MCF 10A (cell line): ENCODE measurements around the gene ENTR1. TPM values are rescaled to one million over a fixed set of nuclear protein-coding genes. Genes with fewer than 3 reads are reported as not detected.

Experiments
- BruUV-seq: library from RNA; stranded (reverse); fragments of 400-500 nt; replicated peaks from 2 replicates; lab custom pipeline; 2021; lab: Mats Ljungman, UMichigan
- CTCF ChIA-PET: fragments of 300-600 bp; sonication (Branson Sonifier 250); formaldehyde crosslinking; extraction: SDS; loops from one replicate; lab custom pipeline; 2021; ENCODE audit warnings: antibody characterized with exemption, inconsistent platforms; lab: Yijun Ruan, JAX
- POLR2A ChIA-PET: fragments of 300-600, 350-650 bp; sonication (Branson Sonifier 250); formaldehyde crosslinking; extraction: SDS; loops from one replicate; lab custom pipeline; 2020; ENCODE audit warnings: antibody characterized with exemption, inconsistent platforms; lab: Yijun Ruan, JAX
- DNase-seq: peaks from one replicate; pipeline ENCODE4 v3.0.0-alpha.2; 2018; ENCODE audit not compliant: unreplicated experiment
- H3K27ac Mint-ChIP-seq: one replicate; pipeline ENCODE4 v1.8.0; 2022; ENCODE audit warnings: mild to moderate bottlenecking, low read depth, mixed read lengths; ENCODE audit not compliant: unreplicated experiment
- H3K27me3 Mint-ChIP-seq: one replicate; pipeline ENCODE4 v1.8.0; 2022; ENCODE audit warnings: mixed read lengths; ENCODE audit not compliant: insufficient read depth, unreplicated experiment
- H3K36me3 Mint-ChIP-seq: one replicate; pipeline ENCODE4 v1.8.0; 2022; ENCODE audit warnings: mild to moderate bottlenecking, moderate library complexity, mixed read lengths; ENCODE audit not compliant: insufficient read depth, unreplicated experiment
- H3K4me1 Mint-ChIP-seq: one replicate; pipeline ENCODE4 v1.8.0; 2022; ENCODE audit warnings: mixed read lengths; ENCODE audit not compliant: insufficient read depth, unreplicated experiment
- H3K4me3 Mint-ChIP-seq: one replicate; pipeline ENCODE4 v1.8.0; 2022; ENCODE audit warnings: mild to moderate bottlenecking, moderate library complexity, mixed read lengths; ENCODE audit not compliant: unreplicated experiment
- H3K9me3 Mint-ChIP-seq: one replicate; pipeline ENCODE4 v1.8.0; 2022; ENCODE audit warnings: mixed read lengths; ENCODE audit not compliant: unreplicated experiment
- CTCF ChIP-seq: fragments of 200-600 bp; IDR thresholded peaks from one replicate; pipeline ENCODE4 v1.8.0; 2022; ENCODE audit warnings: antibody characterized with exemption, mild to moderate bottlenecking; ENCODE audit not compliant: unreplicated experiment
- intact Hi-C: fragments of 100-400 bp; cut with micrococcal nuclease; formaldehyde crosslinking; loops from 2 replicates; pipeline ENCODE4 v1.14.1; 2022
- total RNA-seq: library from RNA; stranded (reverse); gene quantifications from 2 replicates; pipeline ENCODE4 v1.2.3, GENCODE V29; 2022

ENTR1 gene
- total RNA-seq, 1 experiment from 2014 or later, result 82.2 TPM

GRCh38 chr9:136394312-136395019 lies 15.9 kb downstream of the ENTR1 start:
- peaks cover 68% of the 10 kb centered on the region for H3K36me3 Mint-ChIP-seq
- H3K9me3 Mint-ChIP-seq, result no peaks in the 10 kb centered on the region
- no peaks in the 10 kb centered on the region for H3K4me1 Mint-ChIP-seq
- BruUV-seq, result no TSS peak
- ChIA-PET POLR2A (no interaction called here), CTCF (interaction anchor here (0.7 to 0.9 kb wide), 2 partner anchors 231 to 634 kb away, joined by 3 read pairs; partner anchors contain the start of gene ABCA2)
- TF ChIP-seq CTCF, result no peak
- no peak for DNase-seq
- intact Hi-C loops, result no loop called here
- no peak overlapping the region for H3K4me3 Mint-ChIP-seq
- no peak overlapping the region for H3K27ac Mint-ChIP-seq
- H3K27me3 Mint-ChIP-seq, result no peaks in the 10 kb centered on the region

- no peak for DNase-seq
- no peaks in the 10 kb centered on the region for H3K9me3 Mint-ChIP-seq
- POLR2A ChIA-PET, result interaction anchor here (1.1 kb wide), 2 partner anchors 8 to 22 kb away, joined by 3 read pairs; no protein-coding TSS in a partner anchor
- H3K4me3 Mint-ChIP-seq, result no peak overlapping the region
- H3K36me3 Mint-ChIP-seq, result peaks cover 73% of the 10 kb centered on the region
- no peak for TF ChIP-seq CTCF
- no TSS peak for BruUV-seq
- no peak overlapping the region for H3K27ac Mint-ChIP-seq
- H3K27me3 Mint-ChIP-seq, result no peaks in the 10 kb centered on the region
- intact Hi-C loops, result no loop called here
- CTCF ChIA-PET, result interaction anchor here (0.7 to 1.0 kb wide), 4 partner anchors 39 to 635 kb away, joined by 3 to 4 read pairs (median 3); partner anchors contain the start of gene ABCA2
- H3K4me1 Mint-ChIP-seq, result no peaks in the 10 kb centered on the region
Measured at GRCh38 chr9:136393531-136393930, 16.9 kb downstream of the ENTR1 start.

GRCh38 chr9:136392538-136393449 lies 17.6 kb downstream of the ENTR1 start:
- no peaks in the 10 kb centered on the region for H3K4me1 Mint-ChIP-seq
- ChIA-PET CTCF (interaction anchor here (0.6 to 1.0 kb wide), 3 partner anchors 8 to 239 kb away, joined by 3 read pairs; no protein-coding TSS in a partner anchor), POLR2A (interaction anchor here (0.6 to 1.1 kb wide), 3 partner anchors 8 to 174 kb away, joined by 3 read pairs; no protein-coding TSS in a partner anchor)
- no TSS peak for BruUV-seq
- DNase-seq, result no peak
- H3K4me3 Mint-ChIP-seq, result no peak overlapping the region
- H3K36me3 Mint-ChIP-seq, result peaks cover 80% of the 10 kb centered on the region
- no peaks in the 10 kb centered on the region for H3K27me3 Mint-ChIP-seq
- no peak for TF ChIP-seq CTCF
- intact Hi-C loops, result no loop called here
- no peaks in the 10 kb centered on the region for H3K9me3 Mint-ChIP-seq
- no peak overlapping the region for H3K27ac Mint-ChIP-seq
